NCI-H345 treated with DMSO at 0.1 percent for 48 hours (cell line): Measurements from ENCODE around the gene ATG3.
"Not testable (repeated sequence)": the region's sequence is repeated elsewhere in the genome, so short reads cannot be mapped to it uniquely, and the experiment has no call there.

ENCODE experiments used
- DNase-seq: peaks from one replicate; lab custom pipeline; 2025; ENCODE audit not compliant: unreplicated experiment; lab: John Stamatoyannopoulos, UW

Gene ATG3

GRCh38 chr3:112503304-112503972 lies 58.3 kb downstream of the ATG3 start:
- no peak for DNase-seq

GRCh38 chr3:112500621-112501020 lies 61.1 kb downstream of the ATG3 start:
- DNase-seq: no peak

- DNase-seq: no peak
These were observed 62.6 kb downstream of the ATG3 start, which contains the start of gene BTLA for GRCh38 chr3:112498914-112499711. Gene BTLA, minus strand, starts transcription at chr3:112499472. Its CDS starts 114 bp downstream, at chr3:112499358.

GRCh38 chr3:112497897-112498548 lies 63.7 kb downstream of the ATG3 start:
- DNase-seq: no peak

GRCh38 chr3:112496366-112497067 lies 65.2 kb downstream of the ATG3 start:
- DNase-seq: no peak

GRCh38 chr3:112494448-112494767 lies 67.4 kb downstream of the ATG3 start:
- not testable (repeated sequence) for DNase-seq

- no peak for DNase-seq
These were observed 69.6 kb downstream of the ATG3 start for GRCh38 chr3:112492124-112492523.

- no peak for DNase-seq
These were observed 70.4 kb downstream of the ATG3 start for GRCh38 chr3:112491373-112491772.

GRCh38 chr3:112489674-112490479 lies 71.9 kb downstream of the ATG3 start:
- no peak for DNase-seq

- DNase-seq: no peak
These were observed 74.8 kb downstream of the ATG3 start for GRCh38 chr3:112486811-112487505.

GRCh38 chr3:112484352-112484751 lies 77.4 kb downstream of the ATG3 start:
- no peak for DNase-seq

- no peak for DNase-seq
These were observed 79.1 kb downstream of the ATG3 start for GRCh38 chr3:112482675-112483074.
